LNCaP clone FGC (cell line): ENCODE measurements around the gene PPP1R27.

Source experiments
- DNase-seq: peaks from one replicate; pipeline ENCODE4 v3.0.0-alpha.2; 2011; ENCODE audit warnings: low read depth
- H3K4me3 ChIP-seq: 2 replicates; pipeline ENCODE4 v1.5.1; 2011; ENCODE audit warnings: mild to moderate bottlenecking, low read depth, low read length, control low read depth
- TF ChIP-seq, protein P1 (sequence below): IDR thresholded peaks from 2 replicates; pipeline ENCODE4 v1.5.1; 2012; ENCODE audit warnings: mild to moderate bottlenecking; ENCODE audit not compliant: control insufficient read depth, insufficient read depth; ENCODE audit errors: extremely low read depth

The PPP1R27 gene

DNA sequence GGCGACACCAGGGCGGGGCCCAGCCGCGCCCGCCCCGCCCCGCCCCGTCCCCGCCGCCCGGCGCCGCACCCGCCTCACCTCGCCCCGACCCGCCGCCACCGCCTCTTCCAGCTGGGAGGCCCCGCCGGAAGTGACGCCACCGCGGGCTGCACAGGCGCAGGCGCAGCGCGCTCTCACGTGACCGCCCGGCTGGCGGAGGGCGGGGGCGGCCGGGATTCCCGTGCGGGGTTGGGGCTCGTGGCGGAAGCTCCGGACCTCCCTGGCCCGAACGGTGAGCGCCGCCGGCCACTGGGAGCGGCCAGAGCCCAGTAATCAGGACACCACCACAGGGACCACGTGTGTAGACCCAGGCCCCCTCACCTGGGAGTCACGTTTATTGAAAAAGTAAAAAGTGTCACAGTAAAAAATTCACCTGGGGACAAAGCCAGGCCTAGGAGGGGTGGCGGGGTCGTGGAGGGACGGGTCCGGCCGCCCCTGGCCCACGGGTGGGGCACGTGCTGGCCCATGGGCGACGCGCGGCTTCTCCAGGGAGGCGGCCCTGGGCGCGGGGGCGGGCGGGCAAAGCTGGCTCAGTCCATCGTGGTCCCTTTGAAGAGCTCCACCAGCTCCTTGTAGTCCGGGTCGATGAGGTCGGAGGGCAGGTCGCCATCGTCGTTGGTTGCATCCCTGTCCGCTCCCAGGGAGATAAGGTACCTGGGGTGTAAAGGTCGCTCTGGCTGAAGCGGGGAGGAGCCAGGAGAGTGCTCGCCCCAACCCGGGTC is 1.5 kb downstream of the PPP1R27 start, which contains the start of gene MCRIP1:
Gene MCRIP1, minus strand, starts transcription at position 132 of the 761 bp plus-strand sequence. CDS start 8,785 bp downstream, outside the sequence.
- peak; percentile 72 for DNase-seq
- TF ChIP-seq, protein P1, sequence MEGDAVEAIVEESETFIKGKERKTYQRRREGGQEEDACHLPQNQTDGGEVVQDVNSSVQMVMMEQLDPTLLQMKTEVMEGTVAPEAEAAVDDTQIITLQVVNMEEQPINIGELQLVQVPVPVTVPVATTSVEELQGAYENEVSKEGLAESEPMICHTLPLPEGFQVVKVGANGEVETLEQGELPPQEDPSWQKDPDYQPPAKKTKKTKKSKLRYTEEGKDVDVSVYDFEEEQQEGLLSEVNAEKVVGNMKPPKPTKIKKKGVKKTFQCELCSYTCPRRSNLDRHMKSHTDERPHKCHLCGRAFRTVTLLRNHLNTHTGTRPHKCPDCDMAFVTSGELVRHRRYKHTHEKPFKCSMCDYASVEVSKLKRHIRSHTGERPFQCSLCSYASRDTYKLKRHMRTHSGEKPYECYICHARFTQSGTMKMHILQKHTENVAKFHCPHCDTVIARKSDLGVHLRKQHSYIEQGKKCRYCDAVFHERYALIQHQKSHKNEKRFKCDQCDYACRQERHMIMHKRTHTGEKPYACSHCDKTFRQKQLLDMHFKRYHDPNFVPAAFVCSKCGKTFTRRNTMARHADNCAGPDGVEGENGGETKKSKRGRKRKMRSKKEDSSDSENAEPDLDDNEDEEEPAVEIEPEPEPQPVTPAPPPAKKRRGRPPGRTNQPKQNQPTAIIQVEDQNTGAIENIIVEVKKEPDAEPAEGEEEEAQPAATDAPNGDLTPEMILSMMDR: no peak
- peak within 1 kb of the TSS; percentile 83 for H3K4me3 ChIP-seq

DNA sequence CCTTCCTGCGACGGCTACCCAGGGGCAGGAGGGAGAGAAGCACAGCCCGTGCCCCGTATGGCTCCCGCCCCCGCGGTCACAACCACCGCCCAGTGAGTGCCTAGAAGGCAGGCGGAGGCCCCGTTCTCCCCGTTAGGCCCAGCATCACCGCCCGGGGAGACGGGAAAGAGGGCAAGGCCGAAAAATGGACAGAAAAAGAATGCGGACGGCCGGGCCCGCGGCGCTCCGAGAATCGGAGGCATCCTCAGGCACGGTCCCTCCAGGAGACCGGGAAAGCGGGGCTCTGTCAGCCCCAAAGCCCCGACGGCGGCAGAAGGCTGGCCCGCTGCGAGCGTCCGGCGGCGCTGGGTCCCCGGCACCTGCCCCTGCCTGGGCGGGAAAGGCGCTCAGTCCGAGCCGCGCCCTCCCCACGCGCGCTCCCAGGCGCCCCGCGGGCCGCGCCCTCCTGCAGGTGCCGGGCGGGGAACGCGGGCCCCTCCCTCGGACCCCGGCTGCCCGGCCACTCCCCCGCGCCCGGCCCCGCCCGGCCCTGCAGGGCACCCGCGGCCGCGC is 2.2 kb downstream of the PPP1R27 start:
- DNase-seq: no peak
- TF ChIP-seq, protein P1: no peak
- H3K4me3 ChIP-seq: peak overlapping the region; percentile 70

DNA sequence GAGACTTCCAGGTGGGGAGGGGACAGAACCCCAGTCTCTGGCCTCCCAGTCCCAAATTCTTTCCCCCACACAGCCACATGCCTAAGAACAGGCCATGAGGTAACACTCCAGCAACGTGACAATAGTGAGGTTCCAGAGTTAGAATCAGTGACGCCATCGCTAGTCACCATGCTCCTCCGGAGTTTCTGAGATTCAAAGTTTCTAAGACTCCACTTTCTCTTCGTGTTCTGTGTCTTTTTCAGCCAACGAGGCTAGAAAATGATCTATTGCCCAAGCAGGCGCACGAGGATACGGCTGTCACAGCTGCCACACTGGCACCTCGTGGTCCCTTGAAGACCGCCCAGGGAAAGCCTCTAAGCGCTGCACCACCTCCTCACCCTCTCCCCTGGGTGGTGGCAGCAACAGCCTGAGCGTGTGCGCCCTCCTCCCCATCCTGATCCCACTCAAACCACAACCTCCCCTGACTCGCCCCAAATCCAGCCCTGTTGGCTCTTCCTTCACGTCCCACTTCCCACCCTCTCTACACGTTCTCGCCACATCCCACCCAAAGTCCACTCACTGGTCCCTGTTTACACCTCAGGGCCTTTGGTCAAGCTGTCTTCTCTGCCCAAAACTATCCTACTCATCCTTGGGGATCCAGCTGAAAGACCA is 2.8 kb downstream of the PPP1R27 start:
- DNase-seq: no peak
- TF ChIP-seq, protein P1: no peak
- H3K4me3 ChIP-seq: peak overlapping the region; percentile 70

DNA sequence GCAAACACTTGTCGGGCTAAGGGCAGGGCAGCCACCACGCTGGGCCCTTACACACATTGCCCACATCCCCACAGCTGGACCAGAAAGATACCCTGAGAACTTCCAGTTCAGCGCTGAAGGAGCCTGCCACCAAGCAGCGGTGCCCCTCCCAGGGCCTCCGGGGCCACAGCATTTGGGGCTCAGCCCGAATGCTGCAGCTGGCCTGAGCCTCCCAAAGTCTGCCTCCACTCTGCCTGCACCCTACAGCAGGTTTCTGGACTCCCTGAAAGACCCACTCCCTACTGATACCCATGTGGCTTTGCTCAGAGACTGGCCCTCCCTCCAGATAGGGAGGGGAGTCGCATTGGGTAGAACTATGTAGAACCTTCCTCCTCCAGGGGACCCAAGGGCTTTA is 3.3 kb downstream of the PPP1R27 start:
- DNase-seq: no peak
- peak overlapping the region; percentile 70; the same call in 1 of the 2 replicates for H3K4me3 ChIP-seq
- TF ChIP-seq, protein P1: no peak

DNA sequence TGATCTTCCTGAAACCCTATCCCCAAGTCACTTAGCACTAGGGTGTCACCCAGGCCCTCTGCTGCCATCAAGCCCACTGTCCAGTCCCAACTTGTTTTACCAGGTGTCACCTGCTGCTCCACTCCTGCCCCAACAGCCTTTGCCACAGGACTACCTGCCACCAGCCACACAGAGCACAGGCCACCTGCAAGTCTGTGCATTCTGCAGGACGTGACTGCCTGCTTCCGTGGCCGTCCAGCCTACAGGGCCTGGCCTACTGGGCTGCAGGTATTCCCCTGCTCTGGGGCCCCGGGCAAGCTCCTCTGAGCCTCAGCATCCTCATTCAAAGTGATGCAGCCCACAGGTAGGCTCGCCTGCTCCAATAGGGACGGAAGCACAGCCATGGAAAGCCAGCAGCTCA is 5.0 kb downstream of the PPP1R27 start:
- TF ChIP-seq, protein P1: no peak
- no peak for DNase-seq
- H3K4me3 ChIP-seq: no peak overlapping the region

DNA sequence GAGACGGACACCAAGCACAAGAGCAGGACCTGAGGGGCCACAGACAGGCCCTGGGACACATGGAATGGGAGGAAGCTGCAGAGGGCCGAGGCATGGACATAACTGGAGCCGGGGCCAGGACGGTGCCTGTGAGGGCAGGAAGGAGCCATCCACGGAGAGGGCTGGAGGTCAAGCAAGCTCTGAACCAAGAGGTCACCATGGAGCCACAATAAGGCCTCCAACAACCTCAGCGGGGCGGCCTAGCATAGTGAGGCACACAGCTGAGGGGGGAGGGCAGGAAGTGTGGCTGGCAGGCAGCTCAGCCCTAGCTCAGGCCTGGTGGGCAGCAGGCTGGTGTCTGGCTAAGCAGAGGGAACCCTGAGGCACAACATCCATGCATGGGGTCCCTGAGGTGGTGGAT is 6.2 kb downstream of the PPP1R27 start:
- DNase-seq: no peak
- no peak overlapping the region for H3K4me3 ChIP-seq
- TF ChIP-seq, protein P1: no peak
